ENCODE measurements around the gene CRKL.
"Not testable (repeated sequence)": the region's sequence is repeated elsewhere in the genome, so short reads cannot be mapped to it uniquely, and the experiment has no call there.

CRKL gene

DNA sequence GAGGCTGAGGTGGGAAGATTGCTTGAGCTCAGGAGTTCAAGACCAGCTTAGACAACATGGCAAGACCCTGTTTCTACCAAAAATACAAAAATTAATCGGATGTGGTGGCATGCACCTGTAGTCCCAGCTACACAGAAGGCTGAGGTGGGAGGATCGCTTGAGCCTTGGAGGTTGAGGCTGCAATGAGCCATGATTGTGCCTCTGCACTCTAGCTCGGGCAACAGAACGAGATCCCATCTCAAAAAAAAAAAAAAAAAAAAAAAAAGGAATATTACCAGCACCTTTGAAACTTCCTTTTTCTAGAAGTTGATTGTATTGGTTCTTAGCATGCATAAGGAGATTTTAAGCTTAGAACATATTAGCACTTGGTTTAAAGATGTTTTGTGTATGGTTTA lies 11.4 kb downstream of the CRKL start:
- Histone ChIP-seq H3K4me1 (ENCODE audit: control insufficient read depth, low read length) (peaks cover 29% of the 10 kb centered on the region), H3K4me3 (ENCODE audit: low read length) (no peak overlapping the region), H3K36me3 (ENCODE audit: control insufficient read depth, low read length) (peaks cover 38% of the 10 kb centered on the region), H3K27ac (ENCODE audit: low read depth, low read length) (no peak overlapping the region), H3F3A (ENCODE audit: control insufficient read depth, insufficient read depth) (no peaks in the 10 kb centered on the region), H3K9me2 (replicated peaks; ENCODE audit: control insufficient read depth, low read length) (no peaks in the 10 kb centered on the region), H3K27me3 (ENCODE audit: control insufficient read depth, low read length) (no peaks in the 10 kb centered on the region), H4K20me1 (ENCODE audit: control insufficient read depth, insufficient read depth, low read depth, low read length) (peaks cover 33% of the 10 kb centered on the region), H3K9me3 (ENCODE audit: control insufficient read depth, insufficient read depth, low read length) (no peaks in the 10 kb centered on the region), H3K4me2 (ENCODE audit: low read length) (no peak overlapping the region), H3K79me2 (ENCODE audit: control insufficient read depth, low read length) (peaks cover 99% of the 10 kb centered on the region)
- no peak for TF ChIP-seq EZH2phosphoT487 (IDR thresholded peaks at IDR 0.05; ENCODE audit: borderline replicate concordance, low read length)
- no peak for TF ChIP-seq CTCF (IDR thresholded peaks at IDR 0.05; ENCODE audit: low read depth, low read length, poor library complexity, severe bottlenecking)

- Histone ChIP-seq H3K4me1 (ENCODE audit: control insufficient read depth, low read length) (peaks cover 15% of the 10 kb centered on the region), H3K4me2 (ENCODE audit: low read length) (no peak overlapping the region), H3F3A (ENCODE audit: control insufficient read depth, insufficient read depth) (no peaks in the 10 kb centered on the region), H4K20me1 (ENCODE audit: control insufficient read depth, insufficient read depth, low read depth, low read length) (peaks cover 31% of the 10 kb centered on the region), H3K4me3 (ENCODE audit: low read length) (no peak overlapping the region), H3K79me2 (ENCODE audit: control insufficient read depth, low read length) (peaks cover 99% of the 10 kb centered on the region), H3K27me3 (ENCODE audit: control insufficient read depth, low read length) (no peaks in the 10 kb centered on the region), H3K9me3 (ENCODE audit: control insufficient read depth, insufficient read depth, low read length) (no peaks in the 10 kb centered on the region), H3K27ac (ENCODE audit: low read depth, low read length) (no peak overlapping the region), H3K9me2 (replicated peaks; ENCODE audit: control insufficient read depth, low read length) (no peaks in the 10 kb centered on the region), H3K36me3 (ENCODE audit: control insufficient read depth, low read length) (peaks cover 39% of the 10 kb centered on the region)
- TF ChIP-seq CTCF (IDR thresholded peaks at IDR 0.05; ENCODE audit: low read depth, low read length, poor library complexity, severe bottlenecking) (no peak), EZH2phosphoT487 (IDR thresholded peaks at IDR 0.05; ENCODE audit: borderline replicate concordance, low read length) (no peak)
Measured at GRCh38 chr22:20930004-20930403, 12.8 kb downstream of the CRKL start.

GRCh38 chr22:20930435-20930834 lies 13.2 kb downstream of the CRKL start:
- H3K27me3 ChIP-seq (ENCODE audit: control insufficient read depth, low read length); H3K27ac ChIP-seq (ENCODE audit: low read depth, low read length); H3K9me3 ChIP-seq (ENCODE audit: control insufficient read depth, insufficient read depth, low read length); H3K4me2 ChIP-seq (ENCODE audit: low read length); H3K9me2 ChIP-seq (replicated peaks; ENCODE audit: control insufficient read depth, low read length); H3F3A ChIP-seq (ENCODE audit: control insufficient read depth, insufficient read depth); H3K4me3 ChIP-seq (ENCODE audit: low read length): not testable (repeated sequence)
- H3K4me1 ChIP-seq (ENCODE audit: control insufficient read depth, low read length), result peaks cover 11% of the 10 kb centered on the region
- H3K36me3 ChIP-seq (ENCODE audit: control insufficient read depth, low read length), result peaks cover 39% of the 10 kb centered on the region
- peaks cover 99% of the 10 kb centered on the region for H3K79me2 ChIP-seq (ENCODE audit: control insufficient read depth, low read length)
- peaks cover 27% of the 10 kb centered on the region for H4K20me1 ChIP-seq (ENCODE audit: control insufficient read depth, insufficient read depth, low read depth, low read length)

GRCh38 chr22:20931126-20931654 lies 14.0 kb downstream of the CRKL start:
- TF ChIP-seq EZH2phosphoT487 (IDR thresholded peaks at IDR 0.05; ENCODE audit: borderline replicate concordance, low read length) (no peak), CTCF (IDR thresholded peaks at IDR 0.05; ENCODE audit: low read depth, low read length, poor library complexity, severe bottlenecking) (no peak)

More at GRCh38 chr22:20931126-20931654, 14.0 kb downstream of the CRKL start:
- Histone ChIP-seq H3K79me2 (ENCODE audit: control insufficient read depth, low read length) (peaks cover 99% of the 10 kb centered on the region), H3K4me3 (ENCODE audit: low read length) (no peak overlapping the region), H4K20me1 (ENCODE audit: control insufficient read depth, insufficient read depth, low read depth, low read length) (peaks cover 22% of the 10 kb centered on the region), H3K4me2 (ENCODE audit: low read length) (no peak overlapping the region), H3K9me2 (replicated peaks; ENCODE audit: control insufficient read depth, low read length) (no peaks in the 10 kb centered on the region), H3K4me1 (ENCODE audit: control insufficient read depth, low read length) (peaks cover 3% of the 10 kb centered on the region), H3K9me3 (ENCODE audit: control insufficient read depth, insufficient read depth, low read length) (no peaks in the 10 kb centered on the region), H3K27me3 (ENCODE audit: control insufficient read depth, low read length) (no peaks in the 10 kb centered on the region), H3F3A (ENCODE audit: control insufficient read depth, insufficient read depth) (no peaks in the 10 kb centered on the region), H3K27ac (ENCODE audit: low read depth, low read length) (no peak overlapping the region), H3K36me3 (ENCODE audit: control insufficient read depth, low read length) (peaks cover 44% of the 10 kb centered on the region)
